SIG-M5 treated with dmso at 0.1 percent for 504 hours (cell line): ENCODE data around the gene PRSS12.
"Not testable (repeated sequence)": the region's sequence is repeated elsewhere in the genome, so short reads cannot be mapped to it uniquely, and the experiment has no call there.

Experiments
- DNase-seq: peaks from one replicate; lab custom pipeline; 2025; ENCODE audit not compliant: unreplicated experiment; lab: John Stamatoyannopoulos, UW

The PRSS12 gene

DNA sequence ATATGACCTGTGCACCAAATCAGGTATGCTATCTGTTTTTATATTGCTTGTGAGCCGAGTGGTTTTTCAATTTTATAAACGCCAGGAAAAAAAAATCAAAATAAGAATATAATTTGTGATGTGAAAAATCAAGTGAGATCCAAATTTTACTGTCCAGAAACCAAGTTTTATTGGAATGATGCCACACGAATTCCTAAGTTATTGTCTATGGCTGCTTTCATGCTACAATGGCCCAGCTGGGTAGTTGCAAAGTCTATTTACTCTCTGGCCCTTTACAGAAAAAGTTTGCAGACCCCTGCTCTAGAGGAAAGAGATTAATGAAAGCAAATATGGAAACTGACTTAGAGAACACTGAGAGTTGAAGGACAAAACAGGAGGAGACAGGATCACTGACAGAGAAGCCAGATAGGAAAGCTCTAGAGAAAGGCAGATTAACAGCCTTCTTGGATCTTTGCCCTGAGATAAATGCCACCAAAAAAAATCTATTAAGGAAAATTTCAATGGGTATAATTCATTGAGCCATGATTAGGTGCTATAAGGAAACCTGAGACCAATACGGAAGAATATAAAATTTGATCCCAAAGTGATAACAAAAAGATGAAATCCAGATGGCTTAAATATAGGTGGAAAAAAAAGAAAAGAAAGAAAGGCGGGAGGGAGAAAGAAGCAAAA is 29.8 kb downstream of the PRSS12 start:
- DNase-seq = no peak

DNA sequence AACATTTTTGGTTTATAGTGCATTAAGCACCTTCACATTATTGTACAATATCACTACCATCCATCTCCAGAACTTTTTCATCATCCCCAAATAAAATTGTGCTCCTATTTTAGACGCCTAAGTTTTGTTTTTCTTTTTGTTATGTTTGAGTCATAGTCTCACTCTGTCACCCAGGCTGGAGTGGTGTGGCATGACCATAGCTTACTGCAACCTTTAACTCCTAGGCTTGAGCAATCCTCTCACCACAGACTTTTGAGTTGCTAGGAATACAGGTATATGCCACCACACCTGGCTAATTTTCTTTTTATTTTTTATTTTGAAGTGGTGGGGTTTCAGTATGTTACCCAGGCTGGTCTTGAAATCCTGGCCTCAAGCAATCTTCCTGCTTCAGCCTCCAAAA is 33.9 kb downstream of the PRSS12 start:
- DNase-seq = no peak

DNA sequence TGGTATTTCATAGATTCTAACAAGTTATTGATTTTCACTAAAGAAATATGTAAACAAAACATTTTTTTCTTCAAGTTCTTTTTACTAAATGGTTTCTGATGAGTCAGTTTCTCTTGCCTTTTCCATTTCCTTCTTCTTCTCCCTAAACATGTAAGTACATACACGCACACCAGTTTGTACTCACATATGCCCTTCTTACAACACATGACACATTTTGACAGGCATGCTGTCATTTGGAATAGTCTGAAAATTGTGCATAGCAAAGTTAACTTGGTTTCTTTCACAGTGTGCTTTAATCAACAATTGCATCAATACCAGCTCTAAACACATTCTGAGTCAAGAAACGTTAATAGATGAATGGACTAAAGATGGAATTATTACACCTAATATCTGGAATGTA is 35.1 kb downstream of the PRSS12 start:
- no peak for DNase-seq

DNA sequence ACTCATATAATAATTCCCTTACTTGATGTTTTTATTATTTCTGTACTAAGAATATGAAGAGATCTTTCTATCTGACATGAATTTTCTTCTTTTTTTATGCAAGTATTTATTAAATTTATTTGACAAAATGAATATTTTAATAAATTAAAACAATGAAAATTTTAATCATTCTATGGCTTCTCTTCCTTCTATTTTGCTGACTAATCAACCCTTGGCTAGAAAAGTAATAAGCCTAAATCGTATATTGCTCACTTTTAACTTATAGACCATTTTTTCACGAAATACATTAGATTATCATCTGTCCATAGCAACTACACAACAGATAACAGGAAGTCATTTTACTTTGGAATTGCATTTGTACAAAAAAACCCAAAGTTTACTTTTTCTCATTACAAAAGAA is 38.6 kb downstream of the PRSS12 start:
- DNase-seq = no peak

DNA sequence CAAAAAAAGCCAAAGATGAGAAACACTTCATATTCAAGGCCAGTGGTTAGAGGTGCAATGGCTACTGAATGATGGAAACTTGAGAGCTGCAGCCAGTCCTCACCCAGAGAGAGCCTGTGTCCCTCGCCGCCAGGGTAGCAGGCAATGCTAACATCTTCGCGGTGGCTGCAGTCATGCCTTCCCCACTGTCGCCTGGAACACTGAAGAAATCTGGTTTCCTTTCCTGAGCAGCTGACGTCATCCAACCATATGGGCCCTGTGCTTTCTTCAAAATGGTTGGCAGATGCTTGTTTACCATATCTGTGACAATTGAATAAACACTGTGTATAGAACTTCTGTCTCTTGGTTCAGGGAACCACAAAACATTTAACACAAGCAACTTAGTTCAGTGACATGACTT is 39.7 kb downstream of the PRSS12 start:
- DNase-seq = no peak

DNA sequence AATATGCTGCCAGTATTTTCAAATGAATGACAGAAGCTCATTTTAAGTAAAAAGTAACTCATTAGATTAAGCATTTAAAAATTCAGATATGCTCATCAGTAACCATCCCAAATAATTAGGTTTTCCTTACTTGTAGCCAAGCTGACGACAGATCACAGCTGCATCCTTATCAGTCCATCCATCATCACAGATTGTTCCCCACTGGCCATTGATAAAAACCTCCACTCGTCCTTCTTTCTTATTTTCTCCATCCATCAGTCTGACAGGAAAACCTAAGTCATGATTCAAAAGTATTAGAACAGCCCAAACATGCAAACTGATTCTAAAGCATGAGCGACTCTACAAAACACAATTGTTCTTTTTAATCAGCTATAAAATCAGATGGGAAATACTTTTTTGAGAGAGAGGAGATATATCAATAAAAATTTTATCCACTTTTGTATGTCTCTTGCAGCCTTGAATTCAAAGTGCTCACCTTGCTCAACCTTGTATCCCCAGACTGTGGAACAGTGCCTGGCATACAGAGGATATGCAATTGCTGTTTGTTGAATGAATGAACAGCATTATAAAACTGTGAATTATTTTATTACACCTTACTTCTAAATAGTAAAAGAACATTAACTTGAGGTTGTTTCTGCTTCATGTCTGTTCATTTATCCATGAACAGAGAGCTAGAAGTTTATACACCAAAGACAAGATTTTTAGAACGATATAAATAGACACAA is 44.3 kb downstream of the PRSS12 start:
- DNase-seq = no peak

DNA sequence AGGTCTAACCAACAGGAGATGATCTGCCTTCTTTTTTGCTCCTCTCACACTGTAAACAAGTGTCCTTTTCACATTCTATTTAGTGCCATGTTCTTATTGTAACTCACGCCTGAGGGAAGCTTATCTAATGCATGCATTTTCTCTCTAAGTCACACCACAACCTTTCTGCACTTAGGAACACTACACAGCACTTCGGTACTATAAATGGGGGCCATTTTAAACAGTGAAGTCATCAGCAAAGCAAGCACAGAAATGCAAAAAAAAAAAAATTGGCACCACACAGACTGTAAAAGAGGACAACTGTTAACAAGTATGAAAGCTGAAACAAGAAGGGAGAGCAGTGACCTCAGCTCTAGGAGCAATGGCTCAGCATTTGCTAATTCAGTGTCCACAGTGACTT is 45.2 kb downstream of the PRSS12 start:
- no peak for DNase-seq

DNA sequence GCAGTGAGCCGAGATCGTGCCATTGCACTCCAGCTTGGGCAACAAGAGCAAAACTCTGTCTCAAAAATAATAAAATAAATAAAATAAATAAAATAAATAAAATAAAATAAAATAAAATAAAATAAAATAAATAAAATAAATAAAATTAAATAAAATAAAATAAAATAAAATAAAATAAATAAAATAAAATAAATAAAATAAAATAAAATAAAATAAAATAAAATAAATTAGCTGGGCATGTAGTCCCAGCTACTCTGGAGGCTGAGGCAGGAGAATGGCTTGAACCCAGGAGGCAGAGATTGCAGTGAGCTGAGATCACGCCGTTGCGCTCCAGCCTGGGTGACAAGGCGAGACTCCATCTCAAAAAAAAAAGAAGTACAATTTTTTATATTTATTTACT is 53.2 kb downstream of the PRSS12 start:
- DNase-seq = not testable (repeated sequence)

DNA sequence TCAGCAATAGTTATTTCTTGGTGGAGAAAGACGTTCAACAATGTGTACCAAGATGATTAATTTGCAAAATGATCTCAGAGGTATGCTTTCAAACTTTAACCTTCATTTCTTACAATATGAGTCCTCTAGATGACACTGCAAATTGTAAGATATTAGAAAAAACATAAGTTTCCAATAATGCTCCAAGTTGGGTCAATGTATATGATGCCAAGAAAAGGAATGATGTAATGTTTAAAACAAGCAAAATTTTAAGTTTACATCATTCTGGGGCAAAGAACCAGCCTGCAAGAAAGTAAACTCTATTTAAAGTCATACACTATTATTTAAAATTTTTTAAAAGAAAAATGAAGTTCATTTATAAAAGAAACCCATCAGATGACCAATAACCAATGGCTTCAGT is 56.1 kb downstream of the PRSS12 start:
- DNase-seq = no peak

DNA sequence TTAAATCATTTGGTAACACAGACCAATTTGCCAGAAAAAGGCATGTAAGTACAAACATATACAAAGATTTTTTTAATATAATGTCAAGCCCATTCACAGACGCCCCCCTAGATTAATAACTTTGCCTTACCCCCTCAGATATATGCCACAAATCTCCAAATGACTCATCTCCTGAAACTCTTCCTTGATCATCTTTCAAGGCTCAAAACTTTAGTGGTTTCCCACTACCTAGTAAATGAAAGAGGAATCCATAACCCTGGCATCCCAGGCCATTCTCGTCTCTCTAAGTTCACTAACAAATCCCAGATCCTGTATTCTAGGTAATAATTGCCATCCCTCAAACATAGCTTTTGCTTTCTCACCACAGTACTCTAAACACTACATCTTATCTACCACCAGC is 61.9 kb downstream of the PRSS12 start:
- DNase-seq = no peak

DNA sequence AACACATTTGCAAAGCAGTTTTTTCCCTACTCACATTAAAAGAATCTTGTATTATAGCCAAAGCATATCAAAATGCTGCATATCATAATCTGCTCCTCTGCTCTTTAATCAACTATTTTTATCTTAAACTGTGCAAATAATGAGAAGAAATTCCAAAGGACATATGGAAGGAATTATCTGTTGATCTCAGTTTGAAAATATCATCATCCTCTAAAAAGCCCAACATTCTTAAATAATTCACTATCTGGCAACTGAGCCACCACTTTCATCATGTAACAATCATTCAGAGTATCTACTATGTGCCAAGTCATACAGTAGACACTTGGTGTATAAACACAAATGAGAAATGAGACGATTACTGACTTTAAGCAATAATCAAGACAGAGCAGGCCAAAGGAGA is 63.0 kb downstream of the PRSS12 start:
- DNase-seq = no peak

DNA sequence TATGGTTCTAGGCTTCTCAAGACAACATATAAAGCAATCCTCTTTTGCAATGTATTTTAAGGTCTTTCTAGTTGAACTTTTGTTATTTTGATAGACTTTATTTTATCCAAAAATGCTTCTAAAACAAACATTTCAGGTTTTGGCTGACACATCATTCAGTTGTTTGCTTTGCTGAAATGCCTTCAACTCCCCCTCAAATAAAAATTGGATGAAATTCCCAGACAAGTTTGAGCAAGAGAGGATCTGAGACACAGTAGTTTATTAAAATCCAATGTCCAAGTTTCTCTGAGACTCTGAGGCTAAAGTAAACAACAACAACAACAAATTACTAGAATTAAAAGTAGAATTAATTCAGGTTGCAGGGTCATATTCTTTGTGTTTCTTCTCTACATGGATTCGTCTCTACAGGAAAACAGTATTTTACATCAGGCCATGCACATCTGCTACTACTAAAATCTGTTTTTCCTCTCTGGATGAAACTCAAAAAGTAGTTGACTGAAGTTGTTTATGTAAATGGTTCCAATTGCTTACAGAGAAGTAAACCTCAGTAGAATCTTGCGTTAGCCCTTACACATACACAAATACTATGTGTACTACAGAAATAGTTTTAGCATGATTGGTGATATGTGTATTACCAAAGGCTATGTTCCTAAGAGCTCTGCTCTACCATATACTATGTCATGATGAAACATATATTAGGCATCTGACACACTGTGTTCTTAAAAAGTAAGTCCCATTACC is 64.9 kb downstream of the PRSS12 start:
- DNase-seq = no peak

DNA sequence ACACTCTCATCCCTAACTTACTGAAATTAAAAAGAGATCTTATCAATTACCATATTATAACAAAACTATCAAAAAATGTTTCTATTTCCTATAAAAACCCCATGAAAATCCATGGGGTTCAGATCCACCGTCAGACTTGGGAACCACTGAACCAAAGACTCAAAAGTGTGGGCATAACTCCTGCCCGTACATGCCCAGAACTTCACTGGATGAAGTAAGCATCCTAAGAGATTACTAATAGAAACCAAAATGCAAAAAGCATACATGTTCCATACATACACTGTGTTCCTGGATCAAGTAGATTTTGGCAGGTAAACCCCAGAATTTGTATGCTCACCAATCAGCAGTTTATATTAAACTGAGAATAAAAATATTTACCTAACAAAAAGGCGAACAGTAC is 66.1 kb downstream of the PRSS12 start:
- DNase-seq = no peak

DNA sequence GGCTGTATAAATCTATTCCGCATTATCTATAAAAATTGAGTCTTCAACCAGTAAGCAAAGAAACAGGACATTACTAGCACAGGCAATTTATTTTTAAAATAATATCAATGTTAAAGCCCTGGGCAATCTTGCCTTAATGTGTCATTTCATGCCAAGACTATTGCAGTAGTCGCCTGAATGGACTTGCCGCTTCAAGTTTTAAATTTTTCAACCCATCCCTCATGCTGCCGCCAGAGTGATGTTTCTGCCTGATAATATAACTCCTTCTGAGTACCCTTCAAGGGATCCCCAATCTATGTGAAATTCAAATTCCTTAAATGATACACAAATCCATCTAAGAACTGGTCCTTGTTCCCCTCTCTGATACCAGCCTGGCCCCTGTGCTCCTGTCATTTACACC is 66.9 kb downstream of the PRSS12 start:
- no peak for DNase-seq

DNA sequence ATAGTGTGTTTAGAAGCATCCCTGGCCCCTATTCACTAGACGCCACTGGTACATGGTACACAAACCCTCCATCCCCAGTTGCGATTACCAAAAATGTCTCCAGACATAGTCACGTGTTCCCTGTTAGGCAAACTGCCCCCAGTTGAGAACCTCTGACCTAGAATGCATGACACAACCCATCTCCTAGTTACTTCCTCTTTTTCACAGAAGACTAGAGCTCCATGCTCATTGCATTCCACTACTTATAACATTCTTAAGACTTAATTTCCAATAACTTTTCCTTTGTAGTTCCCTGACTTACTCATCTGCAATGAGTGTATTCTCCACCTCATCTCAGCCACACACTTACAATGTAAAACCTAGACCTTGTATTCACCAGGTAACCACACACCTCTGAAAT is 68.6 kb downstream of the PRSS12 start:
- peak; percentile 95 for DNase-seq

DNA sequence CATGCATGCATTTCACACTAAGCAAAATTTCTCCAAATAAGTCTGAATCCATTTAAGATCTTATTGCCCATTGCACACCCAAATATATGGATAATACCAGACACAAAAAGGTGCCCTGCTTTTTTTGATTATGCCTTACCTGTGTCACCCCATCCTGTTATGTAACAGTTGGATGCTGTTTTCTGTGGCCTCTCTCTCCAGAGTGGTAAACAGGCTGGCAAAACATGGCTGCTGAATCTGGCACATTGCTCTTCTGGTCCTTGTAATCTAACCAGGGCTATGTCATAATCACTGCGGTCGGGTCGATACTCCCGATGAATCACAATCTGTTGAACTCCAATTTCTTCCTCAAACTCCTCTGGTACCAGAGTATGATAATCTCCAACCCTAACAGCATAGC is 70.1 kb downstream of the PRSS12 start:
- peak; percentile 86 for DNase-seq

DNA sequence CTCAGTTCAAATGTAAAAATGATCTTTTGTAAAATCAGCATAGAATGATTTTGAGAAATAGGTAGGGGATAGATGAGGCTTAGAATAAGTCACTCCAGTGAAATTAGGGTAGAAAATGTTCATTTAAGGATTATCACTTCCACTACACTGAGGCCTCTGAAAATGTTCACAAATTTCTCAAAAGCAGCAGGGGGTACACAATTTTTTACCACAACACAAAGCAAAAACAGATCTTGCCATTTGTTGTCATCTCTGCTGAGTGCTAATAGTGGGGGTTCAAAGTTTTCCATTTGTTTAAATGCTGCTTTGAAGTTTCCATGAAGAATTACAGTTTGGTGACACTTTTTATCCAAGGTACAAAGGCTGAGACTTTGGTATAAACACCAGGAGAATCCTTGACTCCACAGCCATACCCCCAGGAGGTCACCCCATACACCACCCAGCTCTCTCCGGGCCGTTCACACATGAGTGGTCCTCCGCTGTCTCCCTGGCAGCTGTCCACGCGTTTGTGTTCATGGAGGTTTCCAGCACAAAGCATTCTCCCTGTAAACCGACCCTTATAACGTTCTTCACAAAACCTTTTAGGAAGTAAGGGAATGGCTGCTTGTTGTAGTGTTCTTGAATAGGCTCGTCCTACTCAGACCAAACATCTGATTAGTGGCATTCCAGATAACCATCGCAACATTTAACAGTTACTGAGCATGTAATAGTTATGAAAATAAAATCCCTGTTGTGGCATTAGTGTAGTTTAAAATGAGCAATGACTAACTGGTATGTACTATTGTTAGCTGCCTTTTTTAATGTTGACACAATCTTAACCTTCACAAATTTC is 71.0 kb downstream of the PRSS12 start:
- peak; percentile 45 for DNase-seq

DNA sequence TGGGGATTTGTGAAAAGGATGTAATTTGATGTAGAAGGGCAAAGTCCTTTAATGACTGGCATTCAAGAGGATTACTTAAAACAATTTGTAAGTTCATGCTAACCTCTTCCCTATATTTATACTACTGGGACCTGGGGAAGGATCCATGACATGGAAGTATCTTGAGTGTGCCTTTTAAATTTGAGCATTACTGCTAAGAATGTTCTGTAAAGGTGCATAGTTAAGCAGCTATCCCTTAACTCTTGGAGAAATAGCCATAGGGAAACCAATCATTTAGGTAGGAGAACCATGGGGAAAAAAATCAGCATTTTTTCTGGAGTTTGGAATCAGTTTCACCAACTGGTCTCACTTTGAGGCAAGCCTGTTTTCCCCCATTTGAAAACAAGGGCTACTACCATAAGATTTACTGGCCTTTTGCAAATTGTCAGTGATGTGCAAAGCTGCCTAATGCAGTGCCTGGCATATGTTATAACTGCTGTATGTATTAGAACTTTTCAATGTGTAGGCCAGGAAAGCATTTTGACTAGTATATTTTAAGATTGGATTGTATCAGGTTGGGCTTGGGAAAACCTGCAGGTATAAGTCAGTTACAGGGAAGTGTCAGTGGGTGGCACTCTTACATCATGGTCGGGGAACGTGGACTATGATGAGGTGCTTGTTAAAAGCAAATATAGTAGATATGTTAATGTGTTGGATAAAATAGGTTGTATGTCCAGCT is 72.1 kb downstream of the PRSS12 start:
- peak; percentile 51 for DNase-seq

DNA sequence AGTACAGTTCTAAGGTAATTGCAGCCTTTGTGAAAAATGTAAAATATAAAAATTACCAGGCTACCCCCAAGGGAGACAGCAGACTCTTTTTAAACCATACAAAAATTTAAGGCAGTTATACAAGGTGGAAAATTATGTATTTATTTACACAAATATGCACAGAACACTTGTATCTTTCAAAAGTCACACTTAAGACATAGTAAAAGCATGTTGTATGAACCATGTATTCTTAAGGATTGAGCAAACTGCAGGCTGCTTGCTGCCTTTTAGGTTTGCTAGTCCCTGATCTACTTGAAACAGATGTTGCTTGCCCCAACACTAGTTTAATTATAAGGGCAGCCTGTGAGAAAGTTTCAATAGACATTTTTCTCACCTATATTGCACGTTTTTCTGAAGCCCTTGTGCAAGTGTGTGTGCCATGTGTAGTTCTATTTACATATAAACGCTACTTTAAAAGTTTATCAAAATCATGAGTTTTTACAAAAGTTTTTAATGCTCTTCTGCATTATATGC is 72.8 kb downstream of the PRSS12 start:
- DNase-seq = no peak

DNA sequence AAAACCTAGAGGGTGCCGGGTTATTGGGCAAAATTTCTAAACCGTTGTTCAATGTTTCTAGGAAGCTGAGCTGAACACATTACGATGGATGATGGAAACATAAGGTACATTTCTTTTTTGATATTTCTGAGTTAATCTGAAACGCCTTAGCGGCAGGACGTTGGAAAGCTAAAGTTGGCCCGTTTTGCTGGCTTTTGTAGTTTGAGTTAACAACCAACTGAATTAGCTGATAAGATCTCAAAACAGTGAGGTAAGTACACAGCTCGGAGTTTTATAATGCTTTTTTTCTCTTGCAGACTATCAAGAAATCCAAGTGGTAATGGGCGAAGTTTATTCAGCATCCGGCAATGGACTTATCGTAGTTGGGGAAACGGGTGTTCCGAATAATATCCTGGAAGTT is 73.5 kb downstream of the PRSS12 start:
- DNase-seq = no peak
